NCI-H82 treated with DMSO at 0.1 percent for 48 hours (cell line): ENCODE results near the gene PLA2G2F.
"Not testable (repeated sequence)": the region's sequence is repeated elsewhere in the genome, so short reads cannot be mapped to it uniquely, and the experiment has no call there.

Experiments used
- DNase-seq: peaks from one replicate; lab custom pipeline; 2025; ENCODE audit not compliant: unreplicated experiment; lab: John Stamatoyannopoulos, UW

PLA2G2F gene

DNA sequence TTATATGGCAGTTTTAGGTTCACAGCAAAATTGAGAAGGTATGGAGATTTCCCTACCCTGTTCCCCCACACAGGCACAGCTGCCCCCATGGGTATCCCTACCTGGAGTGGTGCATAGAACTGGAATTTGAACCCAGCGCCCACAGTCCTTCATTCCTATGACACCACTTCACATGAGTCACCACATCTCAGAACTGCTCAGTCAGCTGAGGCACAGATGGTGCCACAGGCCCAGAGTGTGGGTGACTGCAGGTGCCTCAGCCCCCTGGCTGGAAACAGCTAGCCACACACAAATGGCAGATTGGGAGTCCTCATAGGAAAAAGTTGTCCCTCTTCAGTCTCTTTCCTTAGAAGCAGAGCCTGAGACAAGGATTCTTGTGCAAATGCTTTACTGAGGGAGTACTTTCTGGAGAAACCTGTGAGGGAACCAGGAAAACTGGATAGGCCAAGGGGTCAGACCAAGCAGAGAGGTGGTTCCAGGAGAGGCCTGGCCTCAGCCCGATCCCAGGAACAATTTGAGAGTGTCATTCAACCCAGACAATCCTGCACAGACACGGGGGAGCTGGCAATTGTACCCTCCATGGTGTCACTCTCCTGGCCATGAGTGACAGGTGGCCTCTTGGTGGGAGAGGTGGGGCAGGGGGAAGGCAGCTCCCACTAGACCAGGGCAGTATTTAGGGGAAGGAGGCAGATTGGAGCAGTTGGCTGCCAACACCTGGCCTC, 26.7 kb upstream of the PLA2G2F start:
- DNase-seq = no peak

DNA sequence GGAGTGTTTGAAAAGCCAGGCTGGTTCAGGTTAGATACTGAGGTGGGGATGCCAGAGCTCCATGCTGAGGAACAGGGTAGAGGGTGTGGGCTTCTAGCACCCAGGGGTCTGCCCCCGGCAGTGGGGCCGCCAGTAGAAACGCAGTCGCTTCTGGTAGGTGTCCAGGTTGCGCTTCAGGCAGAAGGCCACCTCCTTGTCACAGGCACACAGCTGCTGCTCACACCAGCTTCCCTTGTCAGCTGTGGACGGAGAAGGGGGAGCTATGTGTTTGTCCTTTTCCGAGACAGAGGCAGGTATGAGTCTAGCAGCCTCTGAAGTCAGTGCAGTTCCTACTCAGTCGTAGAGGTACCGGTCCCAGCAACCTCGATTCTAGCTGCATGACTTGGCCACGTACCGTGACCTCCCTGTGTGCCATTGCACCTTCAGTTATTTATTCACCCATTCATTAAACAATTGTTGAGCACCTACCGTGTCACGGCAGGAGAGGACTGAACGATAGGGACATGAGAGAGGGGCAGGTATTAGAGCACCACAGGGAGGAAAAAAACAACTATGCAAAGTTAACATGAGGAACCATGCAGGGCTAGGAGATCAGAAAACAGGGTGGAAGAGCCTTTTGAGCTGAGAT, 25.0 kb upstream of the PLA2G2F start:
- no peak for DNase-seq

DNA sequence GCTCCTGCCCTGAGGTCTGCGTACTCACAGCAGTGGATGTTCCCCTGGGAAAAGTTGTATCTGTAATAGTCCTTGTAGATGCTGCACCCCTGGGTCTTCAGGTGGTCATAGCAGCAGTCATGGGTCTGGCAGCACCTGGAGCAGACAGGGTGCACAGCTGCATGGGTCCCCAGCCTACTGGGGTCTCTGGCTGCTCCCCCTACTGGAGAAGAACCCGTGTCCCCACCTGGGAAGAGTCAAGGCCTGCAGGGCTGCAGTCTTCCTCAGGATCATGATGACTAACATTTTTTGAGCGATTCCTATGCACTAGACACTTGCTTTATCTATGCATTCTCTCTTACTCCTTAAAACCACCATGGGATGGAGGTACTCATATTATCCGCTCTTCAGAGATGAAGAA, 23.6 kb upstream of the PLA2G2F start:
- no peak for DNase-seq

DNA sequence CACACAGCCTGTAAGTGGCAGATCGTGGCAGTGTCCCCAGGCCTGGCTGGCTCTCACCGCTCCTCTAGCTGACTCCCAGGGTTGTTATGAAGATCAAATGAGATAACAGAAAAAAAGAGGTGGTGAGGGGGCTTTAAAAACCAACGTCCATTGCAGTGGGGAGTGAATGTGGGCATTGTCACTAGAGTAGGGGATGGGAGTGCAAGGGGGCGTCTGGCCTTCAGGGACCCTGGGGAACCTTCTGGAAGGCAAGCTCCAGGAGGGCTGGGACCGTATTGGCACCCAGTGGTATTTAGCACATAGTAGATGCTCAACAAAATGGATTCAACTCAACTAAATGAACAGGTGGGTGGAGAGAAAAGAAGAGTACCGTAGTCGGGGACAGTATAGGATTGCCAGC, 23.2 kb upstream of the PLA2G2F start:
- no peak for DNase-seq

DNA sequence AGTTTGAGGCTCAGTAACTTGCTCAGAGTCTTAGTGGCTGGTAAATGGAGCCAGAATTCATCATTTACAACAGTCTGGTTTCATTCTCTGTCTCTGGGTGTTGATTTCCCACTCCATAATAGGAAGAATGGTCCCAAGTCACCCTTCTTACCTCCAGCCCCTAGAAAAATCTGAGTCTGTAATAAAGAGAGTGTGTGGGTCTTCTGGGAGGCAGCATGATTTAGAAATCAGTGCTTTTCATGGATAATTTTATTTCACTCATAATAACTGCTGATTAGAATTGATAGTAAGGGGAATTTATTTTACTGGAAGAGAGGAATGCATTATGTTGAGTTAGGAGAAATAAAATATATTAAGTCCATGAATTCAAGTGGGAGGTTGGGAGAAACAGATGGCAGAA, 21.9 kb upstream of the PLA2G2F start:
- no peak for DNase-seq

DNA sequence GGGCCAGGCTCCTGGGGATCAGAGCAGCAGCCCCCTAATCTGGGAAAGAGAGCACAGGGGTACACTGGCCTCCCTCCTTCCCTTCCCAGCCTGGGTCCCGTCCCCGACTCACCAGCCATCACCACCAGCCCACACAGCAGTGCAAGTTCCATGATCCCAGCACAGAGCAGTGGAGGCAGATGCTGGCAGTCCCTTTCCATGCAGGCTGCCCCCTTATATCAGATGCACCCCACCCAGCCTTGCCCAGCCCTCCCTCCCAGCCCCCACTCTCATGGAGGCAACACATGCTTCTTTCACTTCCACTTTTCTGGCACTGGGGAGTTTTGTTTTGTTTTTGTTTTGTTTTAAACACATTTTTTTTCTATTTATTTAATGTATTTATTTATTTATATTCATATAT, 19.8 kb upstream of the PLA2G2F start, which contains the start of gene PLA2G2D:
TSS of gene PLA2G2D (minus strand) at position 190 of the 400 bp plus-strand sequence. CDS start at position 152, 38 bp downstream.
- DNase-seq = no peak

DNA sequence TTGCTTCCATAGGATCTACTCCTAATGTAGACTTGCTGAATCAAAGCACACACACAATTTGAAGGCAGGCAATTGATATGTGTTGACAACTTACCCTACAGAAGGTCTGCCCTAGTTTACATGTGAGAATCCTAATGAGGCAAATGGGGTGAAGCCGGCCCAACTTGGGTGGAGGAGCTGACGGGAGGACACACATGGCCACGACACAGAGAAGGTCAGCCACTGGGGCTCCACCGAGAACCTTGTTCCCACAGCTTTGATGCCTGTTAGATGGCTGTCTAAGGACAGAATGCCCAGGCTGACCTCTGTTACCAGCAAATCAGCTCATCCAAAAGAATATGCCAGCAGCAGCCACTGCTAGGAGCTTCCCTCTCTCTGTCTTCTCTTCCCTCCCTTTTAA, 18.3 kb upstream of the PLA2G2F start:
- no peak for DNase-seq

DNA sequence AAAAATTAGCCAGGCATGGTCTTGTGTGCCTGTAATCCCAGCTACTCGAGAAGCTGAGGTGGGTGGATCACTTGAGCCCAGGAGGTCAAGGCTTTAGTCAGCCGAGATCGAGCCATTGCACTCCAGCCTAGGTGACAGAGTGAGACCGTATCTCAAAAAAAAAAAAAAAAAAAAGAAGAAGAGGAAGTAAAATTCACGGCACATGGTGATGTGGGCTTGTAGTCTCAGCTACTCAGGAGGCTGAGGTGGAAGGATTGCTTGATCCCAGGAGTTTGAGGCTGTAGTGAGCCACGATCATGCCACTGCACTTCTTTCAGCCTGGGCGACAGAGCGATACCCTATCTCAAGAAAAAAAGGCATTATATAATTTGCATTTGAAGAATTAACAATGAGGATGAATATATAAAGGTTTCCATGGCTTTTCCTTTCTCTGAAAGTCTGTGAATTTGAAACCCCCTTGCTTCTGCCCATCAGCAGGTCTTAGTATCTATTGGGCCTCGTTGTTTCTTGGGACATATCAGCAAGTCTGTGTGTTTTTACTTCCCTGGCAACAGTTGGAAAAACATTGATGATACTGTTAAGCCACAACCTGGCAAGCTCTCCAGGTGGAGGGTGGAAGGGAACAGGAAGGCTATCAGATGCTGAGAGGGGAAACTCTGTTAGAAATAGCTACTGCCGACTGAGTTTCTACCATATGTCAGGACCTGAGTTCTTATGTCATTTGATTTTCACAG, 15.2 kb upstream of the PLA2G2F start:
- DNase-seq = no peak

DNA sequence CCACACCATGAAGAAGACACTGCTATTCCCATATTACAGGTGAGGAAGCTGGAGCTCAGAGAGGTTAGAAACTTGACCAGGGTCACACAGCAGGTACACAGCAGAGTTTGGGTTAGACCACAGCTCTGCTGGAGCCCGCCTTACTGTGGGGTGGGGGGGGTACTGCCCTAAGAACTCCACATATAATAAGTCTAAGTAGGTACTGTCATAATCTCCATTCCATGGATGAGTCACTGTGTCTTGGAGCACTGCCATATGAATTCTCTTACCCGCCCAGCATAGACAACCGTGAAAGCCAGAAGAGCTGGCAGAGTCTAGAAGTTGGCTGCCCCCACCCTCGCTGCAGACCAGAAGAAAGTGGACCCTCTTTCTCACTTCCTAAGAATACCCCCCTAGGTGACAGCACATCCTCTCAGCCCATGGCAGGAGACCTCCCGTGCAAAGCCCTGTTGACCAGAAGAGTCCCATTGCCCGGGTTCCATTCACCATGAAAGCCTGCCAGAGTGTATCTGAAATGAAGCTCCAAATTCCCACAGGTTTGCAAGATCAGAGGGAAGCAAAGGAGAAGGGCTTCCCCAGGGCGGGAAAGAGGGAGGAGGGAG, 14.6 kb upstream of the PLA2G2F start:
- no peak for DNase-seq

DNA sequence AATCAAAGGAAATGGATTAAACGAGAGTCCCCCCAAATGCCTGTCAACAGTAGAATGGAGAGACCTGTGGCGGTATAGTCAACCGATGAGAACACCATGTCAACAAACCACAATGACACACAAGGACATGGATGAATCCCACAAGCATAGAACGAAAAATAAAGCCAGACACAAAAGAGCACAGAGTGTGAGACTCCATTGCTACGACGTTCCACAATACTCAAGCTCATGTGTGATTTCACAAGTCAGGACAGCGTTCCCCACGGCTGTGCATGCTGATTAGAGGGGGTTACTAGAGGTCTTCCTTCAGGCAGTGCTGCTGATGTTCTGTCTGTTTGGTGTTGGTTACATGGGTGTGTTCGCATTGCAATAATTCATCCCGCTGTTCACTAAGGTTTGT, 14.0 kb upstream of the PLA2G2F start:
- DNase-seq = no peak

DNA sequence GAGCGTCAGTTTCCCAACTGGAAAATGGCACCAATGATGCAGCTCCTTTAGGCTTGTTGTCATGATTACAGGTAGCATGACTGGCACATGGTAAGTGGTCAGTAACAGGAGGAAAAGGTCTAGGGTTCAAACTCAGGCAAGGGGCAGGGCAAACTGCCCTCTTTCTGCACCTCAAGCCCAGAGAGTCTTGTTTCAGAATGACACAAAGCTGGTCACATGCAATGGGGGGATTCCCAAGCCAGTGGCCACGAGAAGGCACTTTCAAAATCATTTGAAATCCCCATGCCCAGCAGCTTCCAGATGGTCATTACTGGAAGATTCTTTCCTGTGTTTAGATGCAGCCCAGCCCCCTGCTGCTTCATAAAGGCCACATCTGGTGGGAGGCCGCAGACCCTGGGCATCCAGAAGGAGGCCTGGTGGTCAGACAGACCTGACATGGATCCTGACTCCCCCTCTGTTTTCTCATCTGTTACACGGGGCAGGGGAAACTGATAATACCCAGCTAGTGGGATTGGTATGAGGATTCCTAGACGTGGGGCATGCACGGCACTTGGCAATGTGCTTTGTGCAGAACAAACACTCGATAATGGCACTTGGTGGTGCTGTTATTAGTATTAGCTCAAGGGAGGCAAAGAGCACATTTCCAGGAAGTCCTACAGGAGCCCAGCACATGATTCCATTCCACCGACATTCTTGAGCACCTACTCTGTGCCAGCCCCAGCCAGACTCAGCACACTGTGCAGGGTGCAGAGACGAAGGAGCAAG, 12.9 kb upstream of the PLA2G2F start:
- DNase-seq = no peak

DNA sequence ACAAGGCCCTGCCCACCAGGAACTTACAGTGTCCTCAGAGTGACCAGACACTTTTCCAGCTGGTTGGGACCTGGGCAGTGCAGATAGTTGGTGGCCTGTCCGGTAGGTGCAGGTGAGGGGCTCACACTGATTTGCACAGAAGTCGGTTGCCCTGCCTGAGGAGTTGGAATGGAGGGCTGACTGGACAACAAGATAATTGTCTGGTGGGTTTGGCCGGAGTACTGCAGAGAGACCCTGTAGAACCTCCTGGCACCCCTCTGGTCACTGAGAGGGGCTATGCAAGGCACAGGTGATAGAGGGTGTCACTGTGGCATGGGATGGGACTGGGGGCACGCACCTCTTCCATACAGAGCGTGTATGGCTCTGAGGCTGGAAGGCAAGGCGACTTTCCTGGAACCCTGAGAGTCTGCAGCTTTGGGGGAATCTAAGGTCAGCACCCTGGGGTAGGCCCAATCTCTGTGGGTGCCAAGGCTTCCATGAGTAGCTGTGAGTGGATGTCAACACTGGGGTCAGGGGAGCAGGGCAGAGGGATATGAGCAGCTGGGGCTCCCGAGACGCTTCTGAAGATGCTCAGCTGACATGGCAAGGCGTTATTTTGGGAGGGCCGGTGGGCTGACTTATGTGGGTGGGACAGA, 12.2 kb upstream of the PLA2G2F start:
- DNase-seq = no peak

DNA sequence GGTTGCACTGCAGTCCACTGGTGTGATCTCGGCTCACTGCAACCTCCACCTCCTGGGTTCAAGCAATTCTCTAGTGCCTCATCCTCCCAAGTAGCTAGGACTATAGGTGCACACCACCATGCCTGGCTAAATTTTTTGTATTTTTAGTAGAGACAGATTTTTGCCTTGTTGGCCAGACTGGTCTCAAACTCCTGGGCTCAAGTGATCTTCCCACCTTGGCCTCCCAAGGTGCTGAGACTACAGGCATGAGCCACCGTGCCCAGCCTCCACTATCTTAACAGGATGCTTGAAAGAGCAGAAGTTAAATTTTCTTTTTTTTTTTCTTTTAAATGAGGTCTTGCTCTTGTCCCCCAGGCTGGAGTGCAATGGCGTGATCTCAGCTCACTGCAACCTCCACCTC, 8.6 kb upstream of the PLA2G2F start:
- DNase-seq = not testable (repeated sequence)

DNA sequence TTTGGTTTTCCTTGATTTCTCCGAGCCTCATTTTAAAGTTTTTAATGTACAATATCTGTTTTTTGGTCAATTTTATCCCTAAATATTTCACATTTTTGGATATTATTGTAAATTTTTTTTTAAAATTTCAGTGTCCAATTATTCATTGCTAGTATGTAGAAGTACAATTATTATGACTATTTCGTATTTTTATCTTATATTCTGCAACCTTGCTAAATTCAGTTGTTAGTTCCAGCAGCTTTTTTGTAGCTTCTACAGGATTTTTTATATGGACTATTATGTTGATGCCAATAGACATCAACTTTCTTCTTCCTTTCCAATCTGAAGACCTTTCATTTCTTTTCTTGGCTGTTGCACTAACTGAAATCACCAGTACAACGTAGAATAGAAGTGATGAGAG, 4.1 kb upstream of the PLA2G2F start:
- no peak for DNase-seq

DNA sequence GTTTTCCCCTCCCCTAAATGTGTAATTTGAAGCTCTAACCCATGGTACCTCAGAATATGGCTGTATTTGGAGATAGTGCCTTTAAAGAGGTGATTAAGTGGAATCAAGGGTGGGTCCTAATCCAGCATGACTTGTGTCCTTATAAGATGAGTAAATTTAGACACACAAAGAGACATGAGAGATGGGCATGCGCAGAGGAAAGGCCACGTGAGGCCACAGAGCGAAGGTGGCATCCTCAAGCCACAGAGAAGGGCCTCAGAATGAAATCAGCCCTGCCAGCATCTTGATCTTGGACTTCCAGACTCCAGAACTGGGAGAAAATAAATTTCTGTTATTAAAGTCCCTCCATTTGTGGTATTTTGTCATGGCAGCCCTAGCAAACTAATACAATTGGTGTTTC, 2.9 kb upstream of the PLA2G2F start:
- DNase-seq = no peak

DNA sequence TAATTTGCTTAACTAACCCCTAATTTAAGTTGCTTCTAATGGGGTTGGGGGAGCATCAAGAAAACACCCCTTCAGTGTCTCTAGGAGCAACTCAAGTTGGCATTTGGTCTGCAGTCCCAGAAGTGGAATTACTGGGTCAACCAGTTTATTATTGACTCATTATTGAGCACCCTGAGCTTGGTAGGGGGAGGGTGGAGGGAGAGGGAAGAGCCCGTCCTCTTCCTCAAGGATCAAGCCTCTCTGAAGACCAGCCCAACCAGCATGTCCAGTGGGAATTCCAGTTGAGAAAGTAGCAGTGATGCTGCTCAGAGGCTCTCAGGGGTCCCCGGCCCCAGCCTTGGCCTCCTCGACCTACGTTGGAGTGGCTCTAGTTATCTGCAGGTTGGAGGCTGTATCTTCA, 2.1 kb upstream of the PLA2G2F start:
- no peak for DNase-seq

DNA sequence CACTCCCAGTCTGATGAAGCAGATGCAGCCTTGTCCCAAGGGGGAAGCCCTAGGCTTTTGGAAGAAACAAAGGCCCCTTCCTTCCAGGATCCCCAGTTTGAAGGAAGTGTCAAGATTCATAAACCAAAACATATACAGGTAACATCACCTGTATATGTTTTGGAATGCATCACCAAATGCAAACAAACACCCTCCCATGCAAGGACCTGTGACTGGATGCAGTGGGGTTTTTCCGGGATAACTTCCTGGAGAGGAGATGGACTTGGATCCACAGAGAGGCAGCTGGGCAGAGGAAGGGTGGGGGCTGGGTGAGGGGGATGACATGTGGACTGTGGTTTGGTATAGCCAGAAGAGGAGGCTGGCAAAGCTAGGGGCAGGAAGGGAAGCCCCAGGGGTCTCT, 1.5 kb upstream of the PLA2G2F start:
- no peak for DNase-seq

DNA sequence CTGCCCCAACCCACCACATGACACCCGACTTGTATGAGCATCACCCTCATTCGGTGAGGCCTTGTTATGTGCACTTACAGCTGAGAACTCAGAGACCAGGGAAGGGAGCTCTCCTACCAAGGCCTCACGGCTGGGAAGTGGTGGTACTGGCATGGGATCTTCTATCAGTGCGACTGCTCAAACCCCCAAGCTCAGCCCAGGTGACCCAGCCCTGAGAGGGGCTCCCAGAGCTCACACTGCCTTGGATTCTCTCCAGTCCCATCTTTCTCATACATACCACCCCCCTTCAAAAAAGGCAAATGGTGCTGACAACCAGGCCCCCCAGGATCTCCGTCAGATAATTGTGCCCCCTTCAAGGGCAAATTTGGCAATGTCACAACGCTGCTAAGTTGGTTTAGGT, 777 bp upstream of the PLA2G2F start:
- no peak for DNase-seq

DNA sequence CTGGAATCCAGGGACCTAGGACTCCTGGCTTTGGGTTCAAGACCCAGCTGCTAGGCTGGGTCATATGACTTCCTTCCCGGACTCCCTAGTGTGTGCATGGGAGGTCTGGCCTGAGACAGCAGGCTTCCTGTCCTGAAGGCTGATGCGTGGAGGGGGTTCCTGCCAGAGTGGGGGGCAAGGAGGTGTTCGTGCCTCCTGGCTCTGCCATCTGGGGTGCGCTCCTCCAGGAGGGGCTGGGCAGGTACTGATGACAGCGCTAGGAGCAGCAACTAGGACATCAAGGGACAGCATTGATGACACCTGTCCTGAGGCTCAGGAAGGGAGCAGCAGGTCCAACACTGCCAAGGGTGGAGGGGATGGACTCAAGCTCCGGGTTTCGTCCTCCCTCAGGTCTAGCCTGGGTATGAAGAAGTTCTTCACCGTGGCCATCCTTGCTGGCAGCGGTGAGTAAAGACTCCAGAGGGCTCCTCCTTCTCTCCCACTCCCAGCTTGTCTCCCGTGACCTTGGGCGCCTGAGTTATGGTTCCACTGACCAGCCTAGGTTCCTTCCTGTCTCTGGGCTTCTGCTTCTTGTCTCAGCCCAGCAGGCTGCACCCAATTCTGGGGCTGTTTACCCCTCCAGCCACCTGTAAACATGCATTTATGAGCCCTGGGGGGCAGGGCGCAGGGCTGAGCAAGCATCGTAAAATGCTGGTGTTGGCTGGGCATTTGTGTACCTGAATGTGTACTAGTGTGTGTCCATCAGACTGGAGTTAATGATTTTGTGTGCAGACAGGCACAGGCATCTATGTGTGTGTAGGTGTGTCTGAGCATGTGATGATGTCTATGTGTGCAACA, 871 bp downstream of the PLA2G2F start:
- no peak for DNase-seq

DNA sequence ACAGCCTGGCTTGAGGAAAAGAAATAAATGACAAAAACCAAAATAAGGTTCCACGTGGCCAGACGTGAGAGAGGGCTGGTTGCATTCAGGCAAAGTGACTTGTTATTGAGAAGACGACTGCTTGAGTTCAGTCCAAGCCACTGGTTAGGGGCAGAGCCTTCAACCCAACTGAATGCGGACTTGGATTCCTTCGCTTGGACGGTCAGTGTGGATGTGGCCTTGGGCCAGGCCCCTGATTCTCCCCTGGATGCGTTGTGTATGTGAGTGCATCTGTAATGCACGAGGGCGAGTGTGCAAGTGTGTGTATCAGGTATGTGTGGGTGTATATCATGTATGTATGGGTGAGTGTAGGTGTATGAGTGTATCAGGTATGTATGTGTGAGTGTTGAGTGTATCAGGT, 1.9 kb downstream of the PLA2G2F start:
- no peak for DNase-seq
